NK-92 treated with Interleukin-12 subunit alpha and Interleukin-12 subunit beta, amount 100 ng/mL, for 24 hours (cell line): ENCODE measurements around the gene HSD17B10.
A peak's percentile ranks its signal among the peaks of the same experiment; 100 is the strongest.
"Not testable (repeated sequence)": the region's sequence is repeated elsewhere in the genome, so short reads cannot be mapped to it uniquely, and the experiment has no call there.

Source experiments
- DNase-seq: peaks from one replicate; lab custom pipeline; 2025; lab: John Stamatoyannopoulos, UW

Gene HSD17B10

GRCh38 chrX:53433651-53434639 is at the start of gene HSD17B10:
Gene HSD17B10, minus strand, starts transcription at chrX:53434370. Its CDS starts 25 bp downstream, at chrX:53434345.
- peak; percentile 74 for DNase-seq

GRCh38 chrX:53483416-53483815 is 49.2 kb upstream of the HSD17B10 start:
- DNase-seq, result no peak

- DNase-seq, result no peak
Observed at GRCh38 chrX:53481816-53482465, 47.8 kb upstream of the HSD17B10 start.

- no peak for DNase-seq
Observed at GRCh38 chrX:53481093-53481492, 46.9 kb upstream of the HSD17B10 start.

GRCh38 chrX:53479301-53479700 is 45.1 kb upstream of the HSD17B10 start:
- DNase-seq, result no peak

GRCh38 chrX:53476371-53476770 is 42.2 kb upstream of the HSD17B10 start:
- no peak for DNase-seq

- no peak for DNase-seq
Observed at GRCh38 chrX:53474707-53475106, 40.5 kb upstream of the HSD17B10 start.

- DNase-seq, result no peak
Observed at GRCh38 chrX:53471346-53471745, 37.2 kb upstream of the HSD17B10 start.

GRCh38 chrX:53468659-53469058 is 34.5 kb upstream of the HSD17B10 start:
- not testable (repeated sequence) for DNase-seq

GRCh38 chrX:53458082-53458481 is 23.9 kb upstream of the HSD17B10 start:
- no peak for DNase-seq

- DNase-seq, result no peak
Observed at GRCh38 chrX:53456254-53456653, 22.1 kb upstream of the HSD17B10 start.

- no peak for DNase-seq
Observed at GRCh38 chrX:53452812-53453211, 18.6 kb upstream of the HSD17B10 start.

GRCh38 chrX:53449632-53450031 is 15.5 kb upstream of the HSD17B10 start:
- no peak for DNase-seq

GRCh38 chrX:53447441-53447840 is 13.3 kb upstream of the HSD17B10 start:
- DNase-seq, result no peak

GRCh38 chrX:53445977-53446376 is 11.8 kb upstream of the HSD17B10 start:
- peak; percentile 6 for DNase-seq

GRCh38 chrX:53442322-53442631 is 8.1 kb upstream of the HSD17B10 start:
- DNase-seq, result no peak

- DNase-seq, result peak; percentile 82
Observed at GRCh38 chrX:53441531-53442321, 7.6 kb upstream of the HSD17B10 start.

- no peak for DNase-seq
Observed at GRCh38 chrX:53440621-53441517, 6.7 kb upstream of the HSD17B10 start.

- no peak for DNase-seq
Observed at GRCh38 chrX:53440101-53440500, 5.9 kb upstream of the HSD17B10 start.

GRCh38 chrX:53438832-53439230 is 4.7 kb upstream of the HSD17B10 start:
- no peak for DNase-seq

GRCh38 chrX:53438174-53438831 is 4.1 kb upstream of the HSD17B10 start:
- DNase-seq, result no peak
